HEK293 (cell line): ENCODE measurements around the gene TASOR2.

Experiments used
- CTCF ChIA-PET: fragments of 350-600 bp; formaldehyde crosslinking; extraction: SDS; loops from one replicate; lab custom pipeline; 2021; ENCODE audit warnings: antibody characterized with exemption; lab: Yijun Ruan, JAX
- POLR2A ChIA-PET: fragments of 300-600 bp; formaldehyde crosslinking; extraction: SDS; loops from one replicate; lab custom pipeline; 2020; ENCODE audit warnings: antibody characterized with exemption, inconsistent platforms; lab: Yijun Ruan, JAX
- H3K27ac ChIP-seq: fragments of 200-500 bp; sonication (Bioruptor generic); 2 replicates; pipeline ENCODE4 v1.5.1; 2014; ENCODE audit warnings: low read depth, low read length, control low read depth, inconsistent platforms; ENCODE audit errors: extremely low read depth
- H3K36me3 ChIP-seq, 2 experiments: fragments of 200-500 bp in 1 of 2; sonication (Bioruptor generic) in 1 of 2; 1 replicate in 1 of 2; 2 replicates in 1 of 2; pipeline ENCODE4 v1.5.1; 2014 to 2017; ENCODE audit warnings: inconsistent platforms in 2 of 2, low read length in 2 of 2; ENCODE audit not compliant: control insufficient read depth in 2 of 2, insufficient read depth in 1 of 2
- H3K4me1 ChIP-seq: fragments of 200-500 bp; sonication (Bioruptor generic); 2 replicates; pipeline ENCODE4 v1.5.1; 2014; ENCODE audit warnings: mild to moderate bottlenecking, low read length, inconsistent platforms; ENCODE audit not compliant: control insufficient read depth, insufficient read depth
- H3K4me3 ChIP-seq: 2 replicates; pipeline ENCODE4 v1.5.1; 2011; ENCODE audit warnings: low read depth, mild to moderate bottlenecking, control low read depth, low read length, moderate library complexity
- H3K9me3 ChIP-seq: fragments of 200-500 bp; sonication (Bioruptor generic); 2 replicates; pipeline ENCODE4 v1.5.1; 2014; ENCODE audit warnings: low read depth, low read length, inconsistent platforms; ENCODE audit not compliant: control insufficient read depth, insufficient read depth
- BCL11A ChIP-seq: fragments of 450-650 bp; formaldehyde crosslinking; IDR thresholded peaks from 2 replicates; pipeline ENCODE4 v1.5.1; 2016; ENCODE audit warnings: low read depth, missing biosample characterization, missing genetic modification characterization
- BCL11B ChIP-seq: fragments of 450-650 bp; formaldehyde crosslinking; IDR thresholded peaks from 2 replicates; pipeline ENCODE4 v1.5.1; 2016; ENCODE audit warnings: low read depth, missing biosample characterization, missing genetic modification characterization
- KLF7 ChIP-seq: fragments of 450-650 bp; formaldehyde crosslinking; IDR thresholded peaks from 2 replicates; pipeline ENCODE4 v1.5.1; 2016; ENCODE audit warnings: missing biosample characterization, missing genetic modification characterization, borderline replicate concordance
- MEIS1 ChIP-seq: sonication (generic); formaldehyde crosslinking; IDR thresholded peaks from 2 replicates; pipeline ENCODE4 v1.8.1; 2022; ENCODE audit warnings: missing genetic modification reagents, mild to moderate bottlenecking, borderline replicate concordance
- SALL2 ChIP-seq: fragments of 450-650 bp; formaldehyde crosslinking; IDR thresholded peaks from 2 replicates; pipeline ENCODE4 v1.5.0; 2017; ENCODE audit warnings: missing biosample characterization, mild to moderate bottlenecking, missing genetic modification characterization, borderline replicate concordance
- ZBTB21 ChIP-seq: fragments of 450-650 bp; formaldehyde crosslinking; IDR thresholded peaks from 2 replicates; pipeline ENCODE4 v1.5.1; 2017; ENCODE audit warnings: missing biosample characterization, missing genetic modification characterization
- ZNF140 ChIP-seq: fragments of 450-650 bp; formaldehyde crosslinking; IDR thresholded peaks from 2 replicates; pipeline ENCODE4 v1.5.1; 2016; ENCODE audit warnings: missing biosample characterization, missing genetic modification characterization
- ZNF155 ChIP-seq: fragments of 450-650 bp; formaldehyde crosslinking; IDR thresholded peaks from 2 replicates; pipeline ENCODE4 v1.5.1; 2016; ENCODE audit warnings: missing biosample characterization, missing genetic modification characterization
- ZNF394 ChIP-seq: fragments of 450-650 bp; formaldehyde crosslinking; IDR thresholded peaks from 2 replicates; pipeline ENCODE4 v1.5.1; 2016; ENCODE audit warnings: missing biosample characterization, missing genetic modification characterization, mild to moderate bottlenecking, moderate library complexity, borderline replicate concordance
- ZNF416 ChIP-seq: fragments of 450-650 bp; formaldehyde crosslinking; IDR thresholded peaks from 2 replicates; pipeline ENCODE4 v1.5.1; 2016; ENCODE audit warnings: missing biosample characterization, missing genetic modification characterization
- ZNF514 ChIP-seq: fragments of 450-650 bp; formaldehyde crosslinking; IDR thresholded peaks from 2 replicates; pipeline ENCODE4 v1.5.1; 2016; ENCODE audit warnings: missing biosample characterization, missing genetic modification characterization
- ZNF555 ChIP-seq: fragments of 450-650 bp; formaldehyde crosslinking; conservative IDR thresholded peaks from 2 replicates; pipeline ENCODE4 v1.5.1; 2017; ENCODE audit warnings: missing biosample characterization, mild to moderate bottlenecking, missing genetic modification characterization, inconsistent platforms
- ZNF571 ChIP-seq: fragments of 450-650 bp; formaldehyde crosslinking; IDR thresholded peaks from 2 replicates; pipeline ENCODE4 v1.5.0; 2017; ENCODE audit warnings: missing biosample characterization, missing genetic modification characterization
- TF ChIP-seq, protein P1 (sequence below): fragments of 450-650 bp; formaldehyde crosslinking; IDR thresholded peaks from 2 replicates; pipeline ENCODE4; 2016; ENCODE audit warnings: missing biosample characterization, missing genetic modification characterization
- TF ChIP-seq, protein P2 (sequence below): fragments of 450-650 bp; formaldehyde crosslinking; optimal IDR thresholded peaks from 2 replicates; pipeline ENCODE3; 2016; ENCODE audit warnings: missing biosample characterization, mild to moderate bottlenecking, missing genetic modification characterization
- TF ChIP-seq, protein P3 (sequence below): fragments of 450-650 bp; formaldehyde crosslinking; IDR thresholded peaks from 2 replicates; pipeline ENCODE4 v1.5.1; 2016; ENCODE audit warnings: missing biosample characterization, missing genetic modification characterization
- TF ChIP-seq, protein P4 (sequence below): fragments of 450-650 bp; formaldehyde crosslinking; IDR thresholded peaks from 2 replicates; pipeline ENCODE4 v1.5.1; 2016; ENCODE audit warnings: missing biosample characterization, missing genetic modification characterization
- TF ChIP-seq, protein P5 (sequence below): fragments of 450-650 bp; formaldehyde crosslinking; IDR thresholded peaks from 2 replicates; pipeline ENCODE4 v1.5.1; 2016; ENCODE audit warnings: missing biosample characterization, missing genetic modification characterization
- TF ChIP-seq, protein P6 (sequence below): fragments of 450-650 bp; formaldehyde crosslinking; IDR thresholded peaks from 2 replicates; pipeline ENCODE4 v1.5.1; 2016; ENCODE audit warnings: missing biosample characterization, missing genetic modification characterization
- TF ChIP-seq, protein P7 (sequence below): fragments of 450-650 bp; formaldehyde crosslinking; IDR thresholded peaks from 2 replicates; pipeline ENCODE4 v1.5.1; 2016; ENCODE audit warnings: missing biosample characterization, missing genetic modification characterization

TASOR2 gene

DNA sequence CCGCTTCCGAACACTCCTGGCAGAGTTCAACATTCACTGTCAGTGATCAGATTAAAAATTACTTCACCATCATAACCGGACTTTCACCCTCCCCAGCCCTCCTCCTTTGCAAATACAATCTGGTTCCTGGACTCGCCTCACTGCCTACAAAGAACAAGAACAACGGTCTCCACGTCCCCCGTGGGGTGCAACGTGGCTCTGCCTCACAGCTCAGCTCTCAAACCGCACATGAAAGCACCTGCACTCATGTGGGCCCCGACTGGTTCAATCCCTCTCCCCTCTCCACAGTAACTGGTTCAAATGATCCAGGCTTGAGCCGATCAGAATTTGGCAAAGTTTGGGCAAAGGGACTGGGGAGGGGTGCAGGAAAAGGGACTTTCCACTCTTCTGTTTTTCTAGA, 39.3 kb upstream of the TASOR2 start (continued):
- TF ChIP-seq, protein P1, sequence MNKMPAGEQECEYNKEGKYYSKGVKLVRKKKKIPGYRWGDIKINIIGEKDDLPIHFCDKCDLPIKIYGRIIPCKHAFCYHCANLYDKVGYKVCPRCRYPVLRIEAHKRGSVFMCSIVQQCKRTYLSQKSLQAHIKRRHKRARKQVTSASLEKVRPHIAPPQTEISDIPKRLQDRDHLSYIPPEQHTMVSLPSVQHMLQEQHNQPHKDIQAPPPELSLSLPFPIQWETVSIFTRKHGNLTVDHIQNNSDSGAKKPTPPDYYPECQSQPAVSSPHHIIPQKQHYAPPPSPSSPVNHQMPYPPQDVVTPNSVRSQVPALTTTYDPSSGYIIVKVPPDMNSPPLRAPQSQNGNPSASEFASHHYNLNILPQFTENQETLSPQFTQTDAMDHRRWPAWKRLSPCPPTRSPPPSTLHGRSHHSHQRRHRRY (tag by site-specific recombination), result no peak
- TF ChIP-seq ZNF571 (tag by site-specific recombination) (no peak), BCL11A (tag by site-specific recombination) (no peak), ZNF140 (tag by site-specific recombination) (no peak), ZNF416 (tag by site-specific recombination) (no peak)
- TF ChIP-seq, protein P2, sequence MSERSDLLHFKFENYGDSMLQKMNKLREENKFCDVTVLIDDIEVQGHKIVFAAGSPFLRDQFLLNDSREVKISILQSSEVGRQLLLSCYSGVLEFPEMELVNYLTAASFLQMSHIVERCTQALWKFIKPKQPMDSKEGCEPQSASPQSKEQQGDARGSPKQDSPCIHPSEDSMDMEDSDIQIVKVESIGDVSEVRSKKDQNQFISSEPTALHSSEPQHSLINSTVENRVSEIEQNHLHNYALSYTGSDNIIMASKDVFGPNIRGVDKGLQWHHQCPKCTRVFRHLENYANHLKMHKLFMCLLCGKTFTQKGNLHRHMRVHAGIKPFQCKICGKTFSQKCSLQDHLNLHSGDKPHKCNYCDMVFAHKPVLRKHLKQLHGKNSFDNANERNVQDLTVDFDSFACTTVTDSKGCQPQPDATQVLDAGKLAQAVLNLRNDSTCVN, result no peak
- TF ChIP-seq, protein P3, sequence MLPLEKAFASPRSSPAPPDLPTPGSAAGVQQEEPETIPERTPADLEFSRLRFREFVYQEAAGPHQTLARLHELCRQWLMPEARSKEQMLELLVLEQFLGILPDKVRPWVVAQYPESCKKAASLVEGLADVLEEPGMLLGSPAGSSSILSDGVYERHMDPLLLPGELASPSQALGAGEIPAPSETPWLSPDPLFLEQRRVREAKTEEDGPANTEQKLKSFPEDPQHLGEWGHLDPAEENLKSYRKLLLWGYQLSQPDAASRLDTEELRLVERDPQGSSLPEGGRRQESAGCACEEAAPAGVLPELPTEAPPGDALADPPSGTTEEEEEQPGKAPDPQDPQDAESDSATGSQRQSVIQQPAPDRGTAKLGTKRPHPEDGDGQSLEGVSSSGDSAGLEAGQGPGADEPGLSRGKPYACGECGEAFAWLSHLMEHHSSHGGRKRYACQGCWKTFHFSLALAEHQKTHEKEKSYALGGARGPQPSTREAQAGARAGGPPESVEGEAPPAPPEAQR (tag by site-specific recombination), result no peak

DNA sequence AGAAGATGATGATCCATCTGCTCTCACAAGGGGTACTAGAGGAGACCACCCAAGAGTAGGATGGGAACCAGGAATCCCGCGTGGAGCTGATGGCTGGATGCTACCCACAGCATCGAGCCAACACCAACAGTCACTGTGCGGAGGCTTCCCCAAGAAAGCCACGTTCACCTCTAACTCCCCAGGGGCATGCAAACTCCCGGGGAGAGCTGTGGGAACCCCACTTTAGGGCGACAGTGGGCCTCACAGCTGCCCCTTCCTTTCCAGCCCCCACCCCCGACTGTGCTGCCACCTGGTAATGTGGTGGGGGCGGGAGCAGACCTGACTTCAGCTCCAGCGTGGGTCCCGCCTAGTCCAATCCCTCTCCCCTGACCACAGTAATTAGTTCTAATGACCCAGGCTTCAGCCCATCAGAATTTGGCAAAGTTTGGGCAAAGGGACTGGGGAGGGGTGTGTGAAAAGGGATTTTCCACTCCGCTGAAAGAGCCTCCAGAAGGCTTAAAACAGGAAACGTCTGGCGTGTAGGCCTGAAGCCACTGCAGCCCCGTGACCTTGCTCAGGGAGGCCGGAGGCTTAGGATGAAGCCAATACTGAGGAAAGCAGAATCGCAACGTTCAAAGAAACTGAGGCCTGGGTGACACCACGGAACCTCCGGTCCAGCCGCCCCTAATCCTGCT, 38.6 kb upstream of the TASOR2 start:
- TF ChIP-seq ZNF394 (tag by site-specific recombination), result no peak
- TF ChIP-seq ZNF155, result no peak
- no peak for TF ChIP-seq SALL2
- TF ChIP-seq ZNF555, result no peak
- TF ChIP-seq ZBTB21, result no peak
- TF ChIP-seq, protein P4, sequence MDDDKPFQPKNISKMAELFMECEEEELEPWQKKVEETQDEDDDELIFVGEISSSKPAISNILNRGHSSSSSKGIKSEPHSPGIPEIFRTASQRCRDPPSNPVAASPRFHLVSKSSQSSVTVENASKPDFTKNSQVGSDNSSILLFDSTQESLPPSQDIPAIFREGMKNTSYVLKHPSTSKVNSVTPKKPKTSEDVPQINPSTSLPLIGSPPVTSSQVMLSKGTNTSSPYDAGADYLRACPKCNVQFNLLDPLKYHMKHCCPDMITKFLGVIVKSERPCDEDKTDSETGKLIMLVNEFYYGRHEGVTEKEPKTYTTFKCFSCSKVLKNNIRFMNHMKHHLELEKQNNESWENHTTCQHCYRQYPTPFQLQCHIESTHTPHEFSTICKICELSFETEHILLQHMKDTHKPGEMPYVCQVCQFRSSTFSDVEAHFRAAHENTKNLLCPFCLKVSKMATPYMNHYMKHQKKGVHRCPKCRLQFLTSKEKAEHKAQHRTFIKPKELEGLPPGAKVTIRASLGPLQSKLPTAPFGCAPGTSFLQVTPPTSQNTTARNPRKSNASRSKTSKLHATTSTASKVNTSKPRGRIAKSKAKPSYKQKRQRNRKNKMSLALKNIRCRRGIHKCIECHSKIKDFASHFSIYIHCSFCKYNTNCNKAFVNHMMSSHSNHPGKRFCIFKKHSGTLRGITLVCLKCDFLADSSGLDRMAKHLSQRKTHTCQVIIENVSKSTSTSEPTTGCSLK (tag by site-specific recombination), result no peak
- TF ChIP-seq, protein P5, sequence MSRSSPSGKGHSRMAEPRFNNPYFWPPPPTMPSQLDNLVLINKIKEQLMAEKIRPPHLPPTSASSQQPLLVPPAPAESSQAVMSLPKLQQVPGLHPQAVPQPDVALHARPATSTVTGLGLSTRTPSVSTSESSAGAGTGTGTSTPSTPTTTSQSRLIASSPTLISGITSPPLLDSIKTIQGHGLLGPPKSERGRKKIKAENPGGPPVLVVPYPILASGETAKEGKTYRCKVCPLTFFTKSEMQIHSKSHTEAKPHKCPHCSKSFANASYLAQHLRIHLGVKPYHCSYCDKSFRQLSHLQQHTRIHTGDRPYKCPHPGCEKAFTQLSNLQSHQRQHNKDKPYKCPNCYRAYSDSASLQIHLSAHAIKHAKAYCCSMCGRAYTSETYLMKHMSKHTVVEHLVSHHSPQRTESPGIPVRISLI (tag by site-specific recombination), result no peak
- TF ChIP-seq, protein P6, sequence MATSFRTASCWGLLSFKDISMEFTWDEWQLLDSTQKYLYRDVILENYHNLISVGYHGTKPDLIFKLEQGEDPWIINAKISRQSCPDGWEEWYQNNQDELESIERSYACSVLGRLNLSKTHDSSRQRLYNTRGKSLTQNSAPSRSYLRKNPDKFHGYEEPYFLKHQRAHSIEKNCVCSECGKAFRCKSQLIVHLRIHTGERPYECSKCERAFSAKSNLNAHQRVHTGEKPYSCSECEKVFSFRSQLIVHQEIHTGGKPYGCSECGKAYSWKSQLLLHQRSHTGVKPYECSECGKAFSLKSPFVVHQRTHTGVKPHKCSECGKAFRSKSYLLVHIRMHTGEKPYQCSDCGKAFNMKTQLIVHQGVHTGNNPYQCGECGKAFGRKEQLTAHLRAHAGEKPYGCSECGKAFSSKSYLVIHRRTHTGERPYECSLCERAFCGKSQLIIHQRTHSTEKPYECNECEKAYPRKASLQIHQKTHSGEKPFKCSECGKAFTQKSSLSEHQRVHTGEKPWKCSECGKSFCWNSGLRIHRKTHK, result no peak
- TF ChIP-seq, protein P7, sequence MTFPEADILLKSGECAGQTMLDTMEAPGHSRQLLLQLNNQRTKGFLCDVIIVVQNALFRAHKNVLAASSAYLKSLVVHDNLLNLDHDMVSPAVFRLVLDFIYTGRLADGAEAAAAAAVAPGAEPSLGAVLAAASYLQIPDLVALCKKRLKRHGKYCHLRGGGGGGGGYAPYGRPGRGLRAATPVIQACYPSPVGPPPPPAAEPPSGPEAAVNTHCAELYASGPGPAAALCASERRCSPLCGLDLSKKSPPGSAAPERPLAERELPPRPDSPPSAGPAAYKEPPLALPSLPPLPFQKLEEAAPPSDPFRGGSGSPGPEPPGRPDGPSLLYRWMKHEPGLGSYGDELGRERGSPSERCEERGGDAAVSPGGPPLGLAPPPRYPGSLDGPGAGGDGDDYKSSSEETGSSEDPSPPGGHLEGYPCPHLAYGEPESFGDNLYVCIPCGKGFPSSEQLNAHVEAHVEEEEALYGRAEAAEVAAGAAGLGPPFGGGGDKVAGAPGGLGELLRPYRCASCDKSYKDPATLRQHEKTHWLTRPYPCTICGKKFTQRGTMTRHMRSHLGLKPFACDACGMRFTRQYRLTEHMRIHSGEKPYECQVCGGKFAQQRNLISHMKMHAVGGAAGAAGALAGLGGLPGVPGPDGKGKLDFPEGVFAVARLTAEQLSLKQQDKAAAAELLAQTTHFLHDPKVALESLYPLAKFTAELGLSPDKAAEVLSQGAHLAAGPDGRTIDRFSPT (tag by site-specific recombination), result no peak
- no peak for TF ChIP-seq BCL11B (tag by site-specific recombination)
- no peak for TF ChIP-seq ZNF514
- no peak for TF ChIP-seq MEIS1 (CRISPR knock-in tag)
- TF ChIP-seq KLF7 (tag by site-specific recombination), result no peak
- H3K36me3 ChIP-seq, result peaks cover 9 to 21% of the 10 kb centered on the region in 2 experiments; a peak in 2 of 3 replicates
- H3K4me3 ChIP-seq, result no peak overlapping the region
- CTCF ChIA-PET, result no interaction called here
- no peaks in the 10 kb centered on the region for H3K9me3 ChIP-seq
- H3K27ac ChIP-seq, result no peak overlapping the region
- POLR2A ChIA-PET, result no interaction called here
- no peaks in the 10 kb centered on the region for H3K4me1 ChIP-seq
